ENCODE results near the gene TUBG2.
"Not testable (repeated sequence)": the region's sequence is repeated elsewhere in the genome, so short reads cannot be mapped to it uniquely, and the experiment has no call there.

Gene TUBG2

DNA sequence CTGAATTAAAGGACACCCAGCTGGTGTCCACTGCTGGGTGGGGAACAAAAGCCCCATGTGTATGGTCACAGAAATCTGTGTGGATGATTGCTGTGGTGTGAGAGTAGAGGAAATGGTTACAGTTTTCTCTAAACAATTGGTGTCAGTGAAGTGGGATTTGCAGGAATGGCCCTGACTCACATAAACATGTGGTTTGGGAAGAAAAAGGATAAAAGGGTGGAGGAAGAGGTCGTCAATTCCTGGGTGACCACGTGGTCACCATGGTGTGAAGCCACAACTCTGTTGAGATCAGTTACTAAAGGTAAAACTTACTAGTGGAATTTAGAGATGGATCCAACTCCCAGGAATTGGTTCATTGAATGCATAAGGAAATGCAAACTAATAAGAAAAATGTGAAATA lies 3.6 kb upstream of the TUBG2 start:
- DNase-seq (ENCODE audit: low read depth): peak; percentile 35

DNA sequence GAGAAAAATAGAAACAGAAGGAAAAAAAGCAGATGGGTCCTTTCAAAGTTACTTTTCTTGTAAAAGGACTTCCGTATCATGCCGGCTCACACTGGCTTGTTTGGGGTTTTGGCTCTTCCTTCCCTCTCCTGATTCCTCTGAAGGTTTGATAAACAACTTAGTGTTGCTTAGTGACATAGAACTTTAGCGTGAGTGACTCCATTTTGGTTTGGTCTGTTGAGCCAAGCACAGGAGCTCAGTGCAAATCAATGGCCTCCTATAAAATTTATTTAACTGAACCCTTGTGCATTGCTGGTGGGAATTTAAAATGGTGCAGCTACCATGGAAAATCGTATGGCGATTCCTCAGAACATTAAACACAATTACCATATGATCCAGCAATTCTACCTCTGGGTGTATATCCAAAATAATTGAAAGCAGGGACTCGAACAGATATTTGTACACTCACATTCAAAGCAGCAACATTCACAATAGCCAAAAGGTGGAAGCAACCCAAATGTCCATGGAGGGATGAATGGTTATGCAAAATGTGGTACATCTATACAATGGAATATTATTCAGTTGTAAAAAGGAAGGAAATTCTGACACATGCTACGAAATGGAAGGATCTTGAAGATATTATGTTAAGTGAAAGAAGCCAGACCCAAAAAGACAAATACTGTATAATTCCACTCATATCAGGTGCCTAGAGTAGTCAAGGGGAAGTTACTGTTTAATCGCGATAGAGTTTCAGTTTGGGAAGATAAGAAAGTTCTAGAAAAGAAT lies 1.1 kb upstream of the TUBG2 start:
- no peak for DNase-seq (ENCODE audit: low read depth)

DNA sequence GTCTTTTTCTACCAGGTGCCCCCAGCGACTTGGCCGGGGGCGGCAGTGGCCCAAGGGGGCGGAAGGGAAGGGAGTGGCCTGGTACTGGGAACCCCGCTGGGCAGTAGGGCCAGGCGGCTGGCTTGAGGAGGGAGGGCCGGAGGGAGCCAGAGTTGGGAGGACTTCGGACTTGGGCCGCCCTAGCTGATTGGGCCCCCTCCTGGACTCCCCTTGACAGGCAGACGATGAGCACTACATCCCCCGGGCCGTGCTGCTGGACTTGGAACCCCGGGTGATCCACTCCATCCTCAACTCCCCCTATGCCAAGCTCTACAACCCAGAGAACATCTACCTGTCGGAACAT lies 819 bp downstream of the TUBG2 start:
- DNase-seq (ENCODE audit: low read depth): not testable (repeated sequence)

DNA sequence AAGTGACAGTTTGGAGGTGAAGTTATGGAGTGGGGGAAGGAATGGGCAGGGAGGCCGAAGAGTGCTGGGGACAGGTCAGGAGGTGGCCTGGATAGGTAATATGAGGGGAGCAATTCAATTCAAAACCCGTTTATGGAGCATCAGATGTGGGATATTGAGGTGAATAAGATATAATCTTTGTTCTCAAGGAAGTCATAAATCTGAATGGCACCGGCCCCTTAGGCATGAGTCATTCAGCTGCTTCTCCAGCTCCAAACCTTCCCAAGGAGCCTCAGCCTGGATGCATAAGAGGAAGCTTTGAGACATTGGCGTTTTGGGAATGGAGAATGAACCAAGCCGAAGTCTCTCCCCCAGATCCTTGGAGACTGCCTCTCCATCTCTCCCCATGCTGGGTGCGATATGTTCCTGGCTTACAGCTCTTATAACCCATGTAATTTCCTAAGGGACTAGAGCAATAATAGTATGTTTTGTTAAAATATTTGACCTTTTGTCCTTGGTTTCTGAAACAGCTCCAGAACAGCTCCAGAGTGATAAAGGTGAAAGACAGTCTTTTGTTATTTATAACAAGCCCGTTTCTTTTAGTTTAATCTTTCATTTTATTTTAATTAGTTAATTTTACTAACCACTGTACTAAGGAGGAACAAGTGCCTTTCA lies 1.7 kb downstream of the TUBG2 start:
- peak; percentile 44 for DNase-seq (ENCODE audit: low read depth)

DNA sequence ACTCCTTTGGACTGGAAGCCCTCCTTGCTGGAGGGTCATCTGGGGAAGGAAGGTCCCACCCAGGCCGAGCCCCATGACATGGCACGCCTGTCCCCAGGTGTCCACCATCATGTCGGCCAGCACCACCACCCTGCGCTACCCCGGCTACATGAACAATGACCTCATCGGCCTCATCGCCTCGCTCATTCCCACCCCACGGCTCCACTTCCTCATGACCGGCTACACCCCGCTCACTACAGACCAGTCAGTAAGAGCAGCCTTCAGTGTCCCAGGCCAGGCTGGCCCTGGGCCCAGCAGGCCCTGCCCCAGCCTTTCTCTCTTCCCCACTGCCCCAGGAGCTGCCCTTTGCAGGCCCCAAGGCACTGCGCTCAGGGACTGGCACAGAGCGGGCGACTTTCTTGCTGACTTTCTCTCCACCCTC lies 6.5 kb downstream of the TUBG2 start:
- no peak for DNase-seq (ENCODE audit: low read depth)

DNA sequence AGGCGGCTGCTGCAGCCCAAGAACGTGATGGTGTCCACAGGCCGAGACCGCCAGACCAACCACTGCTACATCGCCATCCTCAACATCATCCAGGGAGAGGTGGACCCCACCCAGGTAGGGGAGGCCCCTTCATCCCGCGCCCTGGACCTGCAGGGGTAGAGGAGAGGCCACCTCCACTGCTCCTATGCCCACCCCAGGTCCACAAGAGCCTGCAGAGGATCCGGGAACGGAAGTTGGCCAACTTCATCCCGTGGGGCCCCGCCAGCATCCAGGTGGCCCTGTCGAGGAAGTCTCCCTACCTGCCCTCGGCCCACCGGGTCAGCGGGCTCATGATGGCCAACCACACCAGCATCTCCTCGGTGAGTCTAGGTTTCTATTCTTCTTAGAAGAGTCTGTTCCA lies 7.0 kb downstream of the TUBG2 start:
- DNase-seq (ENCODE audit: low read depth): not testable (repeated sequence)

DNA sequence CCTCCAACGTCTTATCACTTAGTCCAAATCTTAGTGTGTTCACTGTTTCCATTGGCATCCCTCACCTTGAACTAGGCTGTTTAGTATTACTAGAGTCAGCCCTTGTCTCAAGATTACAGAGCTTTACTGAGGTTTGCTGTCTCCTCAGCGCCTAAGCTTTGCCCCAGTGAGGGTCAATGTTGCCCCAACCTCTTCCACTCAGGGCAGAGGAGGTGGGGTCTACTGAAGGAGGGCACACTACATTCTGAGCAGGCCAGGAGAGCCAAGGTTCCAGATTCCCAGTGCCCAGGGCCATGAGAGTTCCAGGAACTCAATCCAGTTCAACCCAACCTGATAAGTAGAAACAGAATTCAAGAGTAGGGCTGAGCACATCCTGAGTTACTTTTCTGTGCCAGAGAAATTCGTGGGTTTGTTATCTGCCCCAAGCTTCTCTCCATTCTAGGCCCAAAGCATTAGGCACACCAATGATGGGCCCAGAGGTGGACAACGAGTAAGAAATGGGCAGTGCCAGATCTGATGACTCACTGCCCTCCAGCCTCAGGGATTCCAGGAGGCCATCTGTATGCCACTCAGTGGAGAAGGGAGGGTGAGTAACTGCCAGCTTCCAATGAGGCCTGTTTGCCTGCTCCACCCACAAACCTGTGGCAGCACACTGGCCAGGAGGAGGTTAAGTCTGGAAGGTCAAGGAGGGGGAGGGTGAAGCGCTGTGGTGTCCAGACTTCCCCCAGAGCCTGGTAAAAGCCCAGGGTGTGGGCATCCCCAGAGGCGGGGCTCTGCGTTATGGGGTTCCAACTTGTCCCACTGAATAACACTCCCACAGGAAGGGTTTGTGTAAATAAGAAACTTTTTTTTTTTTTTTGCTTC lies 8.2 kb downstream of the TUBG2 start:
- DNase-seq (ENCODE audit: low read depth): peak; percentile 69

DNA sequence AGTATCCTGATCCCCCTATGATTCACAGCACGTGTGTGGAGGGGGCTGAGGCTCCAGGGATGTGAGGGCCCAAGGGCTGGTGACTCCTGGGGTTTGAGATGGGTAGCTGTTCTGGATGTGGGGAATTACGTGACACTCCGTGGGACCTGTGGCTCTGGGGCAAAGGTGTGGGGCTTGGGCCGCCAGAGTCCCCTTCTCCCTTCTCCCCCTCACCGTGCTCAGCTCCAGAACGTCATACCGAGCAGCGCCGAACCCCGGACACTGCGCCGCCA lies 10.6 kb downstream of the TUBG2 start:
- no peak for DNase-seq (ENCODE audit: low read depth)

DNA sequence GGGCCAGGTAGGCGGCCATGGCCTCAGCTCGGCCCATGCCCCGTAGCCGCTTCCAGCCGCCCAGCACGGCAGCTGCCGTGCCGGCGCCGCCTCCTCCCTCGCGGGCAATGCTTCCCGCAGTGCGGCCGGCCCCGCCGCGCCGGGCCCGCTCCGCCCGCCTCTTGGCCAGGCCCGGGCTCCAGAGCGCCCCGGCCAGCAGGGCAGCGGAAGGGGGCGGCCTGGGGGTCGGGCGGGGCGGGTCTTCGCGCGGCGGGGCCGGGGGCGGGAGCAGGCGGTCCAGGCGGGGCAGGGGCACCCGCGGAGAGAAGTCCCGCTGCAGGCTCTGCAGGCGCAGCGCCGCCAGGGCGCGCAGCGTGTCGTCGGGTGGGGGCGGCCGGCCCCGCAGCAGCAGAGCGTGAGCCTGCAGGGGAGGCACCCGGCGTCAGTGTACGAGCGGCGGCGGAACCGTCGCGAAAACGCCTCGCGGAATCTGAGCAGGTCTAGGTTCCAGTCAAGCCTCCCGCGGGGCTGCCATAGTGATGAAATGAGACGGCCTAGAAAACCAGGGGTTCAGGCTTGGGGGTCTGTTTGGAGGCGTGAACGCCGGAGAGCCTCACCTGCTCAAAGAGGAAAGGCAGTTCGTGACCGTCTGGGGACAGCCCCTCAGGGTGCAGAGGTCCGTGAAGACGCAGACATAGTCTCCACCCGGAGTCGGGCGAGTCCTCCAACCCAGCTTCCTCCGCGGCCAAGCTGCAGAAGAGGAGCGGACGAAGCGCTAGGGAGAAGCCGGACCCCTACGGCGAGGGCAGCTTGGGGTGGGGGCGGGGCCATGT lies 11.1 kb downstream of the TUBG2 start:
- DNase-seq (ENCODE audit: low read depth): no peak

DNA sequence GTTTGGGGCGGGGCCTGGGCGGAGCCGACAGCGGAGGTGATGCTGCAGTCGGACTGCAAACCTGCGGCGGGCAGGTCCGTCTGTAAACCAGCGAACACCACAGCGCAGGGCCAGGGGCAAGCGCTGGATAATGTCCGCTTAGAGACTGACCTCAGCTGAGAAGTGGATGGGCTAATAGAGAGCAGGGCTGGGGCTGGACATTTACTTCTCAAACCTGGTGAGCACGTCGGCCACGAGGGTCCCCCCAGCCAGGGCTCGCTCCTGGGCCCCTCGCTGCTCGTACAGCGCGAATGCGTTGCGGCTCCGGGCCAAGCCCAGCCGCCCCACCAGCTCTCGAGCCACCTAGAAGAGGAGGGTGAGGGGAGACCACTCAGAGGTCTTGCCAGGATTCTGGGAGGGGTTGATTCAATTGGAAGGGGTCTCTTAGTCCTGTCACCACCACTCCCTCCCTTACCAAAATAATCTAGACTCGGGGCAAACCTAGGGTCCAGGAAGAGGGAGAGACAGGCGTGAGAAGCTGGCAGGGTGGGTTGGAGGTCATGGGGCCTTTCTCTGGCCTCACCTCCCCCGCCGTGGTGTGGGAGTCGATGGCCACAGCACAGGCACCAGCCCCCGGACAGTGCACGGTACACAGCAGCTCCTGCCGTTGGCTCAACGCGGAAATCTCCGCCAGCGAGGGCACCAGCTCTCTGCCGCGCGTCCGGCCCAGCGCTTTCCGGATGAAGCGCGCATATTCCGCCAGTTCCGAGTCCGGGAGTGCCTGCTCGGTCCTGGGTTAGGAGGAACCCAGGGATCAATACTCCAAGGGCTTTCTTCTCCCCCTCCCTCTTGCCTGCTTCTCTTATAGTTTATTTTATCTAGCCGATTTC lies 11.9 kb downstream of the TUBG2 start:
- DNase-seq (ENCODE audit: low read depth): no peak

DNA sequence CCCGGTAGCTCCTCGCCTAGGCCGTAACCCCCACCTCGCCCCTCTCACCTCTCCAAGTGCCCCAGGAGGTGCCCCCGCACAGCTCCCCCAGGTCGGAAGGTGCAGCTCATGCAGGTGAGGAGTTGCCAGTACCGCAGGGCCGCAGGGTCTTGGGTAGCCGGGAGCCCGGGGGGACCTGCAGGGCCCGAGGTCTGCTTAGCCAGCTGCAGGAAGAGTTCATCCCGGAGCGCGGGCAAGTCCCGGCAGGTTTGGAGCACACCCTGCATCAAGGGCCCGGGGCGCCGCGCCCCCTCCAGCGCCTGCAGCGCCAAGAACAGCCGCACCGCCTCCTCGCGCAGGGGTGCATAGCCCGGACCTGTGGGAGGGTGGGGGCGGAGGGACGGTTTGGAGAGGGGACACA lies 13.0 kb downstream of the TUBG2 start:
- DNase-seq (ENCODE audit: low read depth): no peak

DNA sequence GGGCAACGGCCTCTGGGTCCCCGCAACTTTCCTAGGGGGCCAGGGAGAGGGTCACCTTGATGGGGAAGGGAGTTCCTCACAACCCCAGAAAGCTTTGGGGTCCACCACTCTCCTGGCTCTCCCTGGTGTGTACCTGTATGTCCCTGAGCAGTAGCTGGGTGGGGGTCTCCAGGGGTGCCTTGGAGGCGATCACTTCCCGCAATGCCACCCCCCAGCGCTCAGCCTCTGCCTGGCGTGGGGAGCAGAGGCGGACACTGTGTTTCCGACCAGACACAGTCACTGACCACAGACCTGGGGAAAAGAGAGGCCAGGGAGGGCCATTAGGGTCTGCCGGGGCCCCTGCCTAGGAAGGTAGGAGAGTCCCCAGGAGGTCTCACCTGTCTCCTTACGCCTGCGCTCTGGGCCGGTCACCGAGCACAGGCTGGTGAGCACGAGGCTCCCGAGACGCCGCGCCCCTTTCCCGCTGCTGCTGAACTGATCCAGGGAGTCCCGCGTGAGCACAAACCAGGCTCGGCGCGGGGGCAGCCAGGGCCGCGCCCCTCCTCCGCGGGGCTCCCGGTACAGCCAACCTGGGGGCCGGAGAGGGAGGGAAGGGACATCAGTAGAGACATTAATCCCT lies 14.3 kb downstream of the TUBG2 start:
- DNase-seq (ENCODE audit: low read depth): no peak

DNA sequence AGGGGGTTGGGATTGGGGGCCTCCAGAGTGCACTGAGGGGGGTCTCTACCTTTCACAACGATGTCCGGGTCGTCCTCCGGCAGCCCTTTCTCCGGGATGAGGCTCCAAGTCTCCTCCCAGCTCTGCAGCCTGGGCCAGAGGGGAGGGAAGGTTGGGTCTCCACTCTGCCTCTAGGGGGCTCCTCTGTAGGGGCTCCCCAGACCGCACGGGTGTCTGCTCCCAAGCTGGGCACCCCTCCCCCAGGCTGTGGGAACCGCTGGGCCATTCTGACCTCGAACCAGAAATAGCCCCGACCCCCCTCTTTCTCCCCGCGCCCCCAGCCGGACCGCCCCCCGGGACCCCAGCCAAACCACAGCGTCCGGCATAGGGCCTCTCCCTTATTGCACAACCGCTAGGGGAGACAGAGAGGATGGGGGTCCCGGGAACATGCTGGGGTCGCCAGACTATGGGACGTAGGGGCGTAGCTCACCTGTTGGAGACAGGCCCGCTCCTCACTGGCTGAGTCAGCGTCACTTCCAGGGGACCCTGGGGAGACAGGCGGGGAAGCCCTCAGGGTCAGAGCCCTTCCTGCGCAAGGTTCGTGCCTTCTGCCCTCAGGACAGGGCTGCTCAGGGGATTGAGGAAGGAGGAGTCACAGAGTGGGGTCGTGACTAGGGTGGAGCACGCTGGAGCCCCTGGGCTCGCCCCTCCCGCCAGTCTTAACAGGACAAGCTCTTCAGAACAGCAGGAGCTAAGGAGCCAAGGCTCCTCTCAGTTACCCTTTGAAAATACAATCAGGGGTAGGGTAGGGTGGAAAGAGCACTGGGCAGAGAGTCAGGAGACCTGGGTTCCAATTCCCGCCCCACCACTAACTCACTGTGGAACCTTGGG lies 15.0 kb downstream of the TUBG2 start:
- DNase-seq (ENCODE audit: low read depth): no peak

DNA sequence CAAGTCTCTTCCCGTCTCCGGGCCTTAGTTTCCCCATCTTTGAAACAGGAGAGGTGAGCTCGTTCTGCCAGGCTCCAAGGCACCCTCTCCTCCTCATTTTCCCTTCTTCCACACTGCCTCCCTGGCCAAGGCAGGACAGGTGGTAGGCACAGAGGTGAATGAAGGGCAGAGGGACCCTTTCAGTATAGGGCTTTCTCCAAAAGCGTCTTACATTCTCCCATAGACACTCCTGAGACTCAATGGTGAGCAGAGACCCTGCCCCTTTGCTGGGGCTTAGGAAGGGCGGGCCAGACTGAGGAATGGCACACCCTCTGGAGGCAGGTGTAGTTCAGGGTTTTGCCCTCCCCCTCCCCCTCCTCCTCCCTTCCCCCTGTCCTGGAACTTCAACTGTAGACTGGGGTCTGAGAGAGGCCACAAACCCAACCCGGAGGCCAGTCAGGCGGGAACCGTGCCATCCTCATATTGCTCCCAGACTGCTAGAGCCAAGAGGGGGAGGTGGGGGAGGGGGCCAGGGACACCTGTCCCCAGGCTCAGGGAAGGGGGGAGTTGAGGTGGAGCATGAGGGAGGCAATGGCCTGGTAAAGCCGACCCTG lies 15.8 kb downstream of the TUBG2 start:
- no peak for DNase-seq (ENCODE audit: low read depth)

DNA sequence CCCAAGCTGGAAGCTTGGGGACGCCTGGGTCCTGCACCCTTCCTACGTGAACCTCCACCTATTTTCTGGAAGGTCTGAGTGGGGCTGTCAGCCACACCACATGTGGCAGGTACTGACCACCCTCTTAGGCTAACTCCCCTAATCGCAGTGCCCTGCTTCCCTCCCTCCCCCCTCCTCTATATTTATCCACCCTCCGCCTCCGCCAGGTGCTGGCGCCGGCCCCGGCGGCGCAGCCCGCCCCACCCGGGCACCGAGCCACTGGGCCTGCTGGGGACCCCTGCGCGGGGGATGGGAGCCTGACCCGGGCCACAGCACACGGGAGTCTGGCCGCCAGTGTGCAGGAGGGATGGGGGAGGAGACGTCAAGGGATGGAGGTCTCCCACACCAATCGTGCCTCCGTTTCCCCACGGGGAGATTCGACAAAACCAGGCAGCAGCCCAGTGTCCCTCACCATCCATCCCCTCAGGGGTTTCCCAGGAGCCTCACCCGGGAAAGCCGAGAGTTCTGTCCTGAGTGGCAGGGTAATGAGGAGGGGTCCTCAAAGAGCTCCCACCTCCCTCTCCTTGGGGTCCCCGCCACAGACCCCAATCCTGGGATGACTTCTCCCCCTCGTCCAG lies 16.4 kb downstream of the TUBG2 start:
- DNase-seq (ENCODE audit: low read depth): no peak

DNA sequence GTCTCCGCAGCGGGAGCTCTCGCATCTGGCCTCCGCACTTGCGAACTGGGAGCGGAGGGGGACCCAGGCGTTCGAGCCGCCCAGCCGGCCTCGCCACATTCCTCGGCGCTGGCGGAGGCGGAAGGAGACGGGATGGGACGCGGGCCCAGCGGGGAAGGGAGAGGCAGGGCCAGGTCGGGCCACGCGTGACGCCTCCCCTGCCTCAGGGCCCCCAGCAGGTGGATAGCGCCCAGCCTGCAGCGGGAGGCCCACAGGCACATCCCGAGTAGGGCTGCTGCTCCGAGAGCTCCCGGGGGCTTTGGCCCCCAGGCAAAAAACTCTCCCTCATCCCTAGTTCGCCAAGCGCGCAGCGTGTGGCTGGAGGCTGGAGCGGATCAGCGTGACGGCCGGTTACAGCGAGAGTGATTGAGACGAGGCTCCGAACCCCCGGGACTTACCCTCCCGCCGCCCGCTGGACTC lies 16.9 kb downstream of the TUBG2 start:
- DNase-seq (ENCODE audit: low read depth): no peak

DNA sequence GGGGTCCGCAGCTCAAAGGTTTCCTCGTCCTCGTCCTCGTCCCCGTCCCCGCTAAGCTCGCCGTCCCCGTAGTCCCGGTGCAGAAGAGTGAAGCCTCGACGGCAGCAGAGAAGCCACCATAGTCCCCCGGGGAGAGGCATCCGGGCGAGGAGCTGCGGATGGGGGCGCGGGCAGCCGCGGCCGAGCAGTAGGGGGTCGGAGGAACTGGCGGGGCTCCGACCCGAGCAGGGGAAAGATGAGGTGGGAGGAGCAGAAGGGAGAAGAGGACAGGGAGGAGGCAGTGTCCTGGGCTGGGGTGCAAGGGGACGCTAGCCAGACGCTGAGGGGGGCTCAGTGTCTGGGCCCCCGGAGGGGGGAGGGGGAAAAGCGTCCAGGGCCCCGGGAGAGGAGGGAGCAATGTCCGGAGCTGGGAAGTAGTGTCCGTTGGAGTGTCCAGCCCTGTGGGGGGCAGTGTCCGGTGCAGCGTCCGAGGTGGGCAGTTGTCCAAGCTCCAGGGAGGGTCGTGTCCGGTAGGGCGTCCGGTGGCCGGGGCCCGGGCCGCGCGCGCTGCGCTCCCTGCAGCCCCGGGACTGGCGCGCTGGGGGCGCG lies 17.4 kb downstream of the TUBG2 start, which contains the start of gene PLEKHH3:
Gene PLEKHH3, minus strand, starts transcription at position 571 of the 588 bp plus-strand sequence. Its CDS starts 431 bp downstream, at position 140.
- no peak for DNase-seq (ENCODE audit: low read depth)

Data from GM04503 (cell line).